GM19240 (cell line): ENCODE measurements around the gene AXL.
"Not testable (repeated sequence)": the region's sequence is repeated elsewhere in the genome, so short reads cannot be mapped to it uniquely, and the experiment has no call there.

Experiments used
- DNase-seq: peaks from one replicate; pipeline ENCODE4 v3.0.0; 2011; ENCODE audit warnings: low spot score; ENCODE audit not compliant: insufficient read length

Gene AXL

DNA sequence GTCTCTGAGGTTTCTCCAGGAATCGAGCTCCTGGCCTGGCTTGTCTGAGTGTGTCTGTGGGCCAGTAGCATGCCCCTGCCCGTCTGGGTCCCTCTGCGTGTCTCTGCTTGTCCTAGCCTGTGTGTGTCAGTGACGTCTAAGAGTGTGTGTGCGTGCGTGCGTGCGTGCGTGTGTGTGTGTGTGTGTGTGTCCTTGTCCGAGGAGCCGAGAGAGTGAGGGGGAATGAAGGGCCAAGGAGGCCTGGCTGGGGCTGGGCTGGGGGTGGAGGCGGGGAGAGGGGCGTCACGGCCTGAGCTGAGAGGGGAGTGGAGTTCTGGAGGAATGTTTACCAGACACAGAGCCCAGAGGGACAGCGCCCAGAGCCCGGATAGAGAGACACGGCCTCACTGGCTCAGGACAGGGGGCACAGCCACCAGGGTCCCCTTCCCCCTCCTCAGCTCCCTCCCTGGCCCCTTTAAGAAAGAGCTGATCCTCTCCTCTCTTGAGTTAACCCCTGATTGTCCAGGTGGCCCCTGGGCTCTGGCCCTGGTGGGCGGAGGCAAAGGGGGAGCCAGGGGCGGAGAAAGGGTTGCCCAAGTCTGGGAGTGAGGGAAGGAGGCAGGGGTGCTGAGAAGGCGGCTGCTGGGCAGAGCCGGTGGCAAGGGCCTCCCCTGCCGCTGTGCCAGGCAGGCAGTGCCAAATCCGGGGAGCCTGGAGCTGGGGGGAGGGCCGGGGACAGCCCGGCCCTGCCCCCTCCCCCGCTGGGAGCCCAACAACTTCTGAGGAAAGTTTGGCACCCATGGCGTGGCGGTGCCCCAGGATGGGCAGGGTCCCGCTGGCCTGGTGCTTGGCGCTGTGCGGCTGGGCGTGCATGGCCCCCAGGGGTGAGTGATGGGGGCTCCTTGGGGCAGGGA is at the start of gene AXL:
TSS of gene AXL (plus strand) at position 609 of the 893 bp plus-strand sequence. CDS start at position 779, 170 bp downstream.
- no peak for DNase-seq

DNA sequence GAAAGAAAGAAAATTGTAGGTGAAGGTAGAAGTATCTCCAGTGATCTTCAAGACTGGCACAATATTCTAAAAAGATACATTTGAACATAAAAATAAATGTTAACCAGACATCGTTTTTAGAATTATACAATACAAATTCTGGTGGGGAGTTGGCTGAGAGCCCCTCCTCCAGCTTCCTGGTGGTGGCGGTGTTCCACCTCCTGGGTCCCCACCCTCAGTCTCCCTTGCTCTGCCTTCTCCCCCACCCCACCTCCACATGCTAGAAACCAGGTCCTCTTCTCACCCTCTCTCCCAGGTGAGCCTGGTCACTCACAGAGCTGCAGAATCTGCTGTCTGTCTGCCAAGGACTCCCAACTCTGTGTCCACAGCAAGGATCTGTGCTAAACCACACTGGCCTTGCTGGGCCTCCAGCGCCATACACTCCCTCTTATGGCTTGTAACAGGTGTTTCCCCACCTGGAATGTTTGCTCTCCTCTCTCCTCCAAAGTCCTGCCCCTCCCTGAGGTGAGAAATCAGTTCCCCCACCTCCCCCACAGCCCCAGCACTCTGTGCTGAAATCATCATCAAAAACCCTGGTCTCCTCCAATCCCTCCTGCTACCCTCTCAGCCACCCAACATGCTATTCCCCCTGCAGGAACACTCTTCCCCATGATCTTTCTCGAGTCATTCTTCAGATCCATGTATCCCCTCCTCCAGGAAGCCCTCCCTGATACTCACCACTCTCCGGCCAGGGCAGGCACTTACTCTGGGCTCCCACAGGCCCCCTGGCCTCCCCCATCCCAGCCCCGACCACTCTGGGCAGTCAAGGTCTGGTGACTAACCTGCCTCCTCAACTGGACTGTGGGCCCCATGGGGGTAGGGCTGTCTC is 46.5 kb upstream of the AXL start:
- DNase-seq, result no peak

DNA sequence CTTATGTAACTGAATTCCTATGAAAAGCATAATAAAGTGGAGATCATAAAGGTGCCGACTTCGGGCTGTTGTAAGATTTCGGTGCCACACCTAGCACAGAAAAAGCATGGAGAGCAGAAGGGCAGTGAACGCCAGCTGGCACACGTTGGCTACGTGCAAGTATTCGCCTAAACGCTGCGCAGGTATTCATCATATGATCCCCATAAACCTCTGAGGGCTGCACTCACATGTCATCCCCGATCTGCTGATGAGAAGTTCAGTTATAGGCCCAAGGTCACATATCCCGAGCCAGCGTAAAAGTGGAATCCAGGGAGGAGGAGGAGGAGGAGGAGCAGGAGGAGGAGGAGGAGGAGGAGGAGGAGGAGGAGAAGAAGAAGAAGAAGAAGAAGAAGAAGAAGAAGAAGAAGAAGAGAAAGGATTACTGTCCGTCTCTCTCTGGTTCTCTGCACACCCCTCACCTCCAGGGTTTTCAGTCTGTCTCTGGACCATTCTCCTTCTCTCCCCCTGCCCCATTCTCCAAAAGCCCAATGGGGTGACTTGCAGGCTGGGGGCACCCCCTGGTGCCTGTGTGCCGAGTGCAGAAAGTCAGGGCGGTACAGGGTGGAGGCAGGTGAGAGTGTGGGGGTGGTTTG is 44.6 kb upstream of the AXL start:
- DNase-seq, result no peak

DNA sequence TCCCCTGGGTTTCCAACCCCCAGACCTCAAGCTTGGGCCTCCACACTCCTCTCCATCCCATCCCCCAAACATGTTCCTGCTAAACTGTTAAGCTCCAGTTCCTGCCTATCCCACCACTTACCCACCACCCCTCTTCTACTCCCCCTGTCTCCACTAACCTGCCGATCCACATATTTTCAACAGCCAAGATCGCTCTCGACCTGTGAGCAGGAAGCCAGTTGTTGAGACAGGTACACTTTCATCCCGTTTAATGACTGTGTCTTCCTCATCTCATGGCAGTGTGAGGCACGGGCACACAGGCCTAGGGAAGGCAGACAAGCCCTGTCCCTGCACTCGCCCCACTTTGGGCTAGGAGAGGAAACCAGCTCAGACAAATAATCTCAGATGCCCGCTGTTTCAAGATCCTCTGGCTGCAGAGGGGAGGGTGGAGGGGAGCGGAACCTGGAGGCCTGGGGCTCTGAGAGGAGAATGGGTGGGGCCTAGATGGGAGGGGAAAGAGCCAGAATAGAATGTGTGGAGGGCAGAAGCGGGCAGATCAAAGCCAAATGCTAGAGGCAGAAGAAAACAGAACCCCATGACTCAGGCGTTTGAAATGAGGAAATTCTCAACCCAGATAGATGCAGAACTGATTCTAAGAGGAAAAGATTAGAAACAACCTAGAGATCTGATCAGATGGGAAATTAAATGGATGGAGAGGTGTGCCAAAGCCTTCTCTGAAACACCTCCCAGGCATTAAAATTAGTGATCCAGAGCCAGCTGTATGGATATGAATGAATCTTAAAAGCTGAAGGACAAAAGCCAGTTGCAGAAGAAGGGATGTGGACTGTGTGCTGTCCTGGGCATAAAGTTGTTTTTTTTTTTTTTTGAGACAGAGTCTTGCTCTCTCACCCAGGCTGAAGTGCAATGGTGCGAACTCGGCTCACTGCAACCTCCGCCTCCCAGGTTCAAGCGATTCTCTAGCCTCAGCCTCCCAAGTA is 42.9 kb upstream of the AXL start:
- DNase-seq, result no peak

DNA sequence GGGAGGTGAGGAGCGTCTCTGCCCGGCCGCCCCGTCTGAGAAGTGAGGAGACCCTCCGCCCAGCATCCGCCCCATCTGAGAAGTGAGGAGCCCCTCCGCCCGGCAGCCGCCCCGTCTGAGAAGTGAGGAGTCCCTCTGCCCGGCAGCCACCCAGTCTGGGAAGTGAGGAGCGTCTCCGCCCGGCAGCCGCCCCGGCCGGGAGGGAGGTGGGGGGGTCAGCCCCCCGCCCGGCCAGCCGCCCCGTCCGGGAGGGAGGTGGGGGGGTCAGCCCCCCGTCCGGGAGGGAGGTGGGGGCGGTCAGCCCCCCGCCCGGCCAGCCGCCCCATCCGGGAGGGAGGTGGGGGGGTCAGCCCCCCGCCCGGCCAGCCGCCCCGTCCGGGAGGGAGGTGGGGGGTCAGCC is 38.9 kb upstream of the AXL start:
- DNase-seq, result not testable (repeated sequence)

DNA sequence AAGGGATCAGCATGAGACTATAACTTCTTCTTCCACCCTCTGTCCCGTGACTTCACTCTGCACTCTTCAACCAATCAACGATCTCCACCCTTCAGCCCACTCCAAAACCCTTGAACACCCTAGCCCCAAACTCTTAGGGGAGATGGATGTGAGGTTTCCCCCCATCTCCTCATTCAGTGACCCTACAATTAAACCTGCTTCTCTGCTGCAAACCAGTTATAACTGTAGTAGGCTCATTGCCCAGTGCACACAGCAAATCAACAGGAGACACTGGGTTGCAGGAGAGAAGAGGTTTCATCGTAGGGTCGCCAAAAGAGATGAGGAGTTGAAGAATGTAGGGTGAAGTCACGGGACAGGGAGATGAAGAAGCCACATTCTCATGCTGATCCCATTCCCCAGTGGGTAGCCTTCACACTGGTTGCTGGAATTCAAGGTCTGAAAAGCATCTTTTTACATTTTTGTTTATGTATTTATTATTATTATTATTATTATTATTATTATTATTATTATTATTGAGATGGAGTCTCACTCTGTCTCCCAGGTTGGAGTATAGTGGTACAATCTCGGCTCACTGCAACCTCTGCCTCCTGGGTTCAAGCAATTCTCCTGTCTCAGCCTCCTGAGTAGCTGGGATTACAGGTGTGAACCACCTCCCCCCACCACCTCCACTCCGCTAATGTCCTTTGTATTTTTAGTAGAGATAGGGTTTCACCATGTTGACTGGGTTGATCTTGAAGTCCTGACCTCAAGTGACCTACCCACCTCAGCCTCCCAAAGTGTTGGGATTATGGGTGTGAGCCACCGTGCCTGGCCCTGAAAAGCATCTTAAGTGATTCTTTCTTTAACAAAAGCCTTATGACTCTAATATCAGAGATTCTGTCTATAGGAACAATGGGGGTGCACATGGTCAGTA is 31.8 kb upstream of the AXL start:
- no peak for DNase-seq

DNA sequence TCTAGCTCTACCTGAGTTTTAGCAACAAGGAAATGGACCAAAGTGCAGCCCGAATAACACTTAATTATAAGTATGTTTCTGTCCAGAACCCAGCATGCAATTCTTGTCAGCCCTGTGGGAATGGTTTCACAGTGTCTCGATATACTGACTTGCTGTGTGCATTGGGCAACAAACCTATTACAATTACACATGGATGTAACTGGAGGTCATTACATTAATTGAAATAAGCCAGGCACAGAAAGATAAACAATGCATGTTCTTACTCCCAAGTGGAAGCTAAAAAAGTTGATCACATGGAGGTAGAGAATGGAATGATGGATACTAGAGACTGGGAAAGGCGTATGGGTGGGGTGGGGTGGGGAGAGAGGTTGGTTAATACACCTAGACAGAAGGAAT is 31.1 kb upstream of the AXL start:
- no peak for DNase-seq

DNA sequence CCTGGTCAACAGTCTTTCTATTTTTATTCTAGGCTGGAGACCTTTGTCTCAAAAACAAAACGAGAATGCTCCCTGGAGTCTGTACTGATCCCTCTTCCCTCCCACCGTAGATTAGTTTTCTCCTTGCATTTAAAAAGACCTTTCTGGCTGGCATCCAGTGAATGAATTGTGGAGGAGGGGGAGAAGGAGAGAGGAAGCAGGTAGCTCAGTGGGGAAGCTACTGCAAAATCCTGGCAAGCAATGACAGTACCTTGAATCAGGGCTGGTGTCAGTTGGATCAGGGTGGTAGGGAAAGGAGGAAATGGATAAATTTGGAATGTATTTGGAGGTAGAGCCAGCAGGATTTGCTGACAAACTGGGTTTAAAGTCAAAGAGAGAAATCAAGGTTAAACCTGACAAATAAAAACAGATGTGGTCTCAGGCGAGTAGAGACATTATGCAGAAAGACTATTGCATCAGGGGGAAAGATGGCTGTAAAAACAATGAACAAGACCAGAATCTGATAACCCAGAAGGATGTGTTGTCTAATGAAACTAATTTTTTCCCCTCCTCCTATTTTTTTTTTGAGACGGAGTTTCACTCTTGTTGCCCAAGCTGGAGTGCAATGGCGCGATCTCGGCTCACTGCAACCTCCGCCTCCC is 29.5 kb upstream of the AXL start:
- no peak for DNase-seq

DNA sequence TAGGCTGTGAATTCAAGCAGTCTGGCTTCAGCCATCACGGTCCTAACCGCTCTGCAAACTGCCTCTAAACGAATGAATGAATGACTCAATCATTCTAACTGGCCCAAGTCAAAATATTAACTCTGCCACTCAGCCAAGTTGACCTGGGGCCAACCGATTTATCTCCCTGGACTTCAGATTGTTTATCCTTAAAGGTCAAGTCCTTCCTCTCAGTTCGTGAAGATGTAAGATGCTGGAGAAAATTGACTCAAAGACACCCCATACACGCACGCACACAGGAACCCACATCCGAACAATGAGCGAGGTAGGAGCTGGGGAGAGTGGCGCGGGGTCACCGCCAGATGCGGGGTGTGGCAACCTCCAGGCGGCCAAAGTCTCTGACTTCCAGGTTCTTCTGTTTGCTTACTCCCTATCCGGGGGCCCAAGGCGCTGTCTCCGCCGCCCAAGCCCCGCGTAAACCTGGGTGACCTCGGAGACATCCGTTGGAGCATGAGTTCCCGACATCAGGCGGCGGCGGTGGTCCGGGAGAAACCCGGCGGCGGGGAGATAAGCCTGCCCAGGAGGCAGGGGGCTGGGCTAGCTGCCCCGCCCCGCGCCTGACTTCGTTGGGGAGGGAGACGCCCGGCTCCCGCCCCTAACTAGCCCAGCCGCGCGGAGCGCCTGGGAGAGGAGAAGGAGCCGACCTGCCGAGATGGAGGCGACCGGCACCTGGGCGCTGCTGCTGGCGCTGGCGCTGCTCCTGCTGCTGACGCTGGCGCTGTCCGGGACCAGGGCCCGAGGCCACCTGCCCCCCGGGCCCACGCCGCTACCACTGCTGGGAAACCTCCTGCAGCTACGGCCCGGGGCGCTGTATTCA is 26.2 kb upstream of the AXL start, which contains the start of gene CYP2S1:
TSS of gene CYP2S1 (plus strand) at position 646 of the 856 bp plus-strand sequence. CDS start at position 692, 46 bp downstream.
- DNase-seq, result no peak

DNA sequence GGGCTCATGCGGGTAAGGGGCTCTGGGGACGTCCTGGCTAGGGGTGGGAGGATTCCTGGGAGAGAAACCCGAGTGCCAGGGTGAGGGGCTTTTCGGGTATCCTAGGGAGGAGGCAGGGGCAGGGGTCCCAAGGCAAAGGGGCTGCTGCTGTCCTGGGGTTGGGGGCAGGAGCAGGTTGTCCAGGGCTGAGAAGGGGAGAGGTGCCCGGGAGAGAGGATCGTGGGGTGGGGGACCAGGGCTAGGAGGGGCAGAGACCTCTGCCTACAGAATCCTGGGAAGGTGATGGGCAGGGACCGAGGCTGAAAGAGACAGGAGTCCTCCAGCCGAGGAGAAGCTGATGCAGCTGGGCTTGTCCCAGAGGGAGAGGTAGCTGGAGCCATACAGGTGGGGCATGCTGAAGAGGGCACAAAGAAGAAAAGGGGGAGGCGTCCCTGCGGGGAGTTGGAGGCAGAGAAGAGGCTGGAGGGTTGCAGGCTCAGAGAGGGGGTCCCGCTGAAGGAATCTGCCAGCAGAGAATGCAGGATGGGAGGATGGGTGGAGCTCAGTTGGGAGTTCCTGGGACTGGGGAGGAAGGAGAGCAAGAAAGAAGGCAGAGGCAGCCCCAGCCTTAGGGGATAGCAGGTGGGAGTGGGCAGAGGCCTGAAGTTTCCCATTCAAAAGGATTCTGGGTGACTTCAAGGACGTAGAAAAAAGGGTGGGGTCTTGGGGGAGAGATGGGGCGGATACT is 25.4 kb upstream of the AXL start:
- DNase-seq, result no peak

DNA sequence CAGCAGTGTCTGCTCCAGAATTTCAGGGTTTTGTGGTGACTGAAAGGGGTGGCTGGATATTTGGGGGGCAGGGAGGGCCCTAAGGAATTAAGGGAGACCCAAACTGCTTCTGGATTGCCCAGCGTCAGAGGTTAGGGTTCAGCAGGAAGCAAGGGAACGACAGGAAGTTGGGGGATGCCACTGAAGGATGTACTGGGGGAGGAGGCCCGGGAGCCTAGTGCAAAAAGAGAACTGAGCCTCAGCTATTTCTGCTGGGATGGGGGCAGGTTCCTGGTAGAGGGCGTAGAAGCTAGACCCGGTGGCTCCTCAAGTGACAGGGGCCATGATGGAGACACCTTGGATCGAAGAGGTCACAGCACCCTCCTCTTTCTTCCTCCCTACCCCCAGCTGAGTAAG is 24.9 kb upstream of the AXL start:
- no peak for DNase-seq

DNA sequence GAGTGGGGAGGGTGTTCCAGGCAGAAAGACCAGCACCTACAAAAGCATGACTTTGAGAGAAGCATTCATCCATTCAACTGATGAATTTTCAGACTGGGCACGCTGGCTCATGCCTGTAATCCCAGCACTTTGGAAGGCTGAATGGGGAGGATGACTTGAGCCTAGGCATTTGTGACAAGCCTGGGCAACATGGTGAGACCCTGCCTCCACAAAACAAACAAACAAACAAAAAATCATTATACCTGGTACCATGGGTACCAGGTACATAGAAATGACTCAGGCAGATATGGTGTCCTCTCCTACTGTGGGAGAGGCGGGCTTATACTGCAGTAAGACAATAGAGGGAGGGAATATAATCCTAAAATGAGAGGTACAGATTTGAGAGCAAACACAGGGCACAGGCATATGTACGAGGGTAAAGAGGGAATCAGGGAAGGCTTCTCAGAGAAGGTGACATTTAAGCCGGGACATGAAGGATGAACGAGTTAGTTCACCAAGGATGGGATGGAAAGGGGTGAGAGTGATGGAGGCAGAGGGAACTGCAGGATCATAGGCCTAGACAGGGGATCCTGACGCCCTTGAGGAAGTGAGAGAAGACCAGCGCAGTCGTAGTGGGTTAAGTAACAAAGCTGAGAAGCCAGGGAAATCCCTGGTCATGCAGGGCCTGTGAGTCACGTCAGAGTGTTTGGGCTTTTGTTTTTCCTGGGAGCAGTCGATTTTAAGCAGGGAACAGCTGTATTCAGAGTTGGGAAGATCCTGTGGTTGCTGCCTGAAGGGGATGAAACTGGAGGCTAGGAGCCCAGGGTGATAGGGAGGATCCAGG is 23.1 kb upstream of the AXL start:
- no peak for DNase-seq

DNA sequence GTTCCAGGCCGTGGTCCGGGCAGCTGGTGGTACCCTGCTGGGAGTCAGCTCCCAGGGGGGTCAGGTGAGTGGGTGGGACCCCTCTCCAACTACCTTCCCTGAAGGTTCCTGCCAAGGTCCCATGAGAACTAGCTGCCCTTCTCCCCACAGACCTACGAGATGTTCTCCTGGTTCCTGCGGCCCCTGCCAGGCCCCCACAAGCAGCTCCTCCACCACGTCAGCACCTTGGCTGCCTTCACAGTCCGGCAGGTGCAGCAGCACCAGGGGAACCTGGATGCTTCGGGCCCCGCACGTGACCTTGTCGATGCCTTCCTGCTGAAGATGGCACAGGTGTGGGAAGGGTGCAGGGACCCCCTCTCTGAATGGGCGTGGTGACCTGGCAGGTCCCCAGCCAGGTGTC is 20.5 kb upstream of the AXL start:
- DNase-seq, result no peak

DNA sequence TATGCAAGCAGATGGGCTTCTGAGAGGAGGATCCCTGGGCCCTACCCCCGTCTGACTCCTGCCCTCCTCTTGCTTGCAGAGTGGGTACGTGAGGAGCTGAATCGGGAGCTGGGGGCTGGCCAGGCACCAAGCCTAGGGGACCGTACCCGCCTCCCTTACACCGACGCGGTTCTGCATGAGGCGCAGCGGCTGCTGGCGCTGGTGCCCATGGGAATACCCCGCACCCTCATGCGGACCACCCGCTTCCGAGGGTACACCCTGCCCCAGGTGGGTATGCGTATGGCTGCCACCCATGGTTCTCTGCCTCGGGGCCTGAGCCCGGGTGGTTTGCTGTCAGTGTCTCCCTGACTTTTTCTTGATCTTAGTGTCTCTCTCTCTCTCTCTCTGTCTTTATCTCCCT is 15.7 kb upstream of the AXL start:
- no peak for DNase-seq

DNA sequence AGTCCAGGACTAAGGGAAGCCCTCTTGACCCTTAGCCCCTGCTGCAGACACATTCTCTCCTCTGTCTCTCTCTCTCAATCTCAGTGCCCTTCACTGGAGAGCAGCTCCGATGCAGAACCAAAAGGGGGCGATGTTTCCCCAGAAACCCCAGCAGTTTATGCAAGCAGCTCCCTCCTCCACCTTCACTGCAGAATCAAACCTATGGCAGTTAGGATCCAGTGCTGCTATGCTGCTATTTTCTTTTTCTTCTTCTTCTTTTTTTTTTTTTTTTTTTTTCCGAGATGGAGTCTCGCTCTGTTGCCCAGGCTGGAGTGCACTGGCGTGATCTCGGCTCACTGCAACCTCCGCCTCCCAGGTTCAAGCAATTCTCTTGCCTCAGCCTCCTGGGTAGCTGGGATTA is 14.7 kb upstream of the AXL start:
- DNase-seq, result peak; percentile 64

DNA sequence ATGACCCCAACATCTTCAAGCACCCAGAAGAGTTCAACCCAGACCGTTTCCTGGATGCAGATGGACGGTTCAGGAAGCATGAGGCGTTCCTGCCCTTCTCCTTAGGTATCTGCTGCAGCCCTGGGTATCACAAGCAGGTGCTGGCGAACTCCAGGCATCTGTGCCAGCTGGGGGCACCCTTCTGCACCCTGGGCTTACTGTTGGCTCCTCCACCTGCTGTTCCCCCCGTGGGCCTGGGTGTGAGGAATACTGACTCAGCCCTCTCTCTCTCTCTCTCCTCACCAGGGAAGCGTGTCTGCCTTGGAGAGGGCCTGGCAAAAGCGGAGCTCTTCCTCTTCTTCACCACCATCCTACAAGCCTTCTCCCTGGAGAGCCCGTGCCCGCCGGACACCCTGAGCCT is 13.0 kb upstream of the AXL start:
- DNase-seq, result no peak

DNA sequence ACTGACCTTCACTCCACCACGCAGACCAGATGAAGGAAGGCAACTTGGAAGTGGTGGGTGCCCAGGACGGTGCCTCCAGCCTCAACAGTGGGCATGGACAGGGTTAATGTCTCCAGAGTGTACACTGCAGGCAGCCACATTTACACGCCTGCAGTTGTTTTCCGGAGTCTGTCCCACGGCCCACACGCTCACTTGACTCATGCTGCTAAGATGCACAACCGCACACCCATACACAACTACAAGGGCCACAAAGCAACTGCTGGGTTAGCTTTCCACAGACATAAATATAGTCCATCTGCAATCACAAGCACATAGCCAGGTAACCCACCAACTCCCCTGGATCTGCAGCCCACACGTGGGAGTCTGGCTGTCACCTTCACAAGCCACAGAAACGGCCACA is 12.6 kb upstream of the AXL start:
- no peak for DNase-seq
